SJSA1 (cell line): Measurements from ENCODE around the gene MLLT10. TPM values are rescaled to one million over a fixed set of nuclear protein-coding genes. Genes with fewer than 3 reads are reported as not detected.

Source experiments
- DNase-seq, 2 experiments: peaks; one replicate each; pipeline ENCODE4 v3.0.0-alpha.2; 2015 to 2020; ENCODE audit warnings: low spot score in 2 of 2, low read depth in 1 of 2
- H3K27ac ChIP-seq: fragments of 250-450 bp; sonication (Bioruptor Pico); 2 replicates; pipeline ENCODE4 v1.5.1; 2020; ENCODE audit warnings: mild to moderate bottlenecking, moderate library complexity
- H3K27me3 ChIP-seq: fragments of 250-450 bp; sonication (Bioruptor Pico); replicated peaks from 2 replicates; pipeline ENCODE4 v1.5.1; 2020; ENCODE audit warnings: mild to moderate bottlenecking, moderate library complexity
- H3K36me3 ChIP-seq: fragments of 250-450 bp; sonication (Bioruptor Pico); 2 replicates; pipeline ENCODE4 v1.5.1; 2020; ENCODE audit warnings: mild to moderate bottlenecking
- H3K4me1 ChIP-seq: fragments of 250-450 bp; sonication (Bioruptor Pico); replicated peaks from 2 replicates; pipeline ENCODE4 v1.6.1; 2021; ENCODE audit warnings: mild to moderate bottlenecking
- H3K4me3 ChIP-seq: fragments of 250-450 bp; sonication (Bioruptor Pico); 2 replicates; pipeline ENCODE4 v1.5.1; 2020; ENCODE audit warnings: mild to moderate bottlenecking
- H3K9me3 ChIP-seq: fragments of 250-450 bp; sonication (Bioruptor Pico); replicated peaks from 2 replicates; pipeline ENCODE4 v1.5.1; 2020; ENCODE audit warnings: mild to moderate bottlenecking
- total RNA-seq: library from RNA; depleted of rRNA; stranded (reverse); fragments of >200 nt; shearing (Covaris generic); gene quantifications from 2 replicates; pipeline ENCODE4 v1.2.3, GENCODE V29; 2014; rRNA removed

Gene MLLT10
- total RNA-seq, 1 experiment from 2014 or later: 21.7 TPM

DNA sequence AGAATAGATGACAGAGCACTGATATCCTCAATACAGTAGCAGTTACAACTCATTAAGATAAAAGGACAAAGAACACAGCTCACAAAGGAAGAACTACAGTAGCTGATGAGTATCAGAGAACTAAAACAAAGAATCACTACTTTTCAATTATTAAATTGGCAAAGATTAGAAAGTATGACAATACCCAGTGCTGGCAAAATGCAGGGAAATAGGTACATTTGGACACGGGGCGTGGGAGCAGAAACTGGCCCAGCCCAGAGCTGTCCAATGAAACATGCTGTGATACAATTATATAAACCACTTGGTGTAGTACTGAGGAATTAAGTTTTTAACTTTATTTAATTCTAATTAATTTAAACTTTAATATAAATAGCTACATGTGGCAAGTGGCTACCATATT lies 226.3 kb downstream of the MLLT10 start:
- Histone ChIP-seq H3K9me3 (no peaks in the 10 kb centered on the region), H3K4me1 (no peaks in the 10 kb centered on the region), H3K27ac (no peak overlapping the region), H3K27me3 (no peaks in the 10 kb centered on the region), H3K4me3 (no peak overlapping the region), H3K36me3 (no peaks in the 10 kb centered on the region)
- no peak for DNase-seq

DNA sequence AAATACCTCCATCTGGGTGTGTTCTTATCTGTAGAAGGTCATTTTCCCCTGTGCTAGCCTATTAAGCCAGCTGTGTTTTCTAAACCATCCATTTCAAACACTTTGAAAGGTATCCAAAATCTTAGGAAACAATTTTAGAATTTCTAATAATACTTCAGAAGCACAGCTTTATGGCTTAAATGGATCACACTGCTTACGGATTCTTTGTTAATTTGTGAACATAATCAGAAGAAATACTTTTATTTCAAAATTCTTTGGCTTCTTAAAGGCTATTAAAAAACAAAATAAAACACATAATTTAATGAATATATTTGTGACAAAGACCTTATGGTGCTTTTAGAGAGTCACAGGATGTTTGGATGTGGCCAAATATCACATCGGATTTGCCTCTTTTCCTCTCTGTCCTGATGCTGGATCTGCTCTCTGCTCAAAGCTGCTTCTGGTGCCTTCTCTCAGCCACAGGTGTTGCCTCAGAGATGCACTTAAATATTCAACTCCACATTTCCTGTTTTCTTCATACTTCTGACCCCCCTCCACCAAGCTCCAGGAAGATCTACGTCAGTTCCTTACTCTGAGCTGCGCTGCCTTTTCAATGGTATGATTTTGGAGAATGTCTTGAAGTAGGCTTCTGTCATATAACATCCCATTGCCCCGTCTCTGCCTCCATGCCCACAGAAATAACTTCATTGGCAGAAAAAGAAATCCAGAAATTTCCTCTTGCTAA lies 230.6 kb downstream of the MLLT10 start:
- no peak overlapping the region for H3K27ac ChIP-seq
- no peaks in the 10 kb centered on the region for H3K36me3 ChIP-seq
- H3K9me3 ChIP-seq: no peaks in the 10 kb centered on the region
- no peaks in the 10 kb centered on the region for H3K4me1 ChIP-seq
- H3K27me3 ChIP-seq: no peaks in the 10 kb centered on the region
- no peak overlapping the region for H3K4me3 ChIP-seq
- DNase-seq: no peak

- DNase-seq: no peak
- no peaks in the 10 kb centered on the region for H3K36me3 ChIP-seq
- no peak overlapping the region for H3K27ac ChIP-seq
- H3K4me3 ChIP-seq: no peak overlapping the region
- H3K9me3 ChIP-seq: no peaks in the 10 kb centered on the region
- H3K27me3 ChIP-seq: no peaks in the 10 kb centered on the region
- H3K4me1 ChIP-seq: no peaks in the 10 kb centered on the region
Measured at GRCh38 chr10:21769041-21769440, 235.0 kb downstream of the MLLT10 start.

DNA sequence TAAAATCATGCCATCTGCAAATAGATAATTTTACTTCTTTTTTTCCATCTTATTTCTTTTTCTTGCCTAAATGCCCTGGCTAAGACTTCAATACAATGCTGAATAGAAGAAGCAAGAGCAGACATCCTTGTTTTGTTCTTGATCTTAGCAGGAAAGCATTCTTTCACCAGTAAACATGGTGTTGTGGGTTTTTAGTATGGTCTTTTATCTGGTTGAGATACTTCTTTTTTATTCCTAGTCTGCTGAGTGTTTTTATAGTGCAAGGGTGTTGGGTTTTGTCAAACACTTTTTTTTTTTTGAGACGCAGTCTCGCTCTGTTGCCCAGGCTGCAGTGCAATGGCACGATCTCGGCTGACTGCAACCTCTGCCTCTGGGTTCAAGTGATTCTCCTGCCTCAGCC lies 237.2 kb downstream of the MLLT10 start:
- no peaks in the 10 kb centered on the region for H3K36me3 ChIP-seq
- H3K4me1 ChIP-seq: no peaks in the 10 kb centered on the region
- no peaks in the 10 kb centered on the region for H3K27me3 ChIP-seq
- no peaks in the 10 kb centered on the region for H3K9me3 ChIP-seq
- DNase-seq: no peak
- no peak overlapping the region for H3K27ac ChIP-seq
- H3K4me3 ChIP-seq: no peak overlapping the region

DNA sequence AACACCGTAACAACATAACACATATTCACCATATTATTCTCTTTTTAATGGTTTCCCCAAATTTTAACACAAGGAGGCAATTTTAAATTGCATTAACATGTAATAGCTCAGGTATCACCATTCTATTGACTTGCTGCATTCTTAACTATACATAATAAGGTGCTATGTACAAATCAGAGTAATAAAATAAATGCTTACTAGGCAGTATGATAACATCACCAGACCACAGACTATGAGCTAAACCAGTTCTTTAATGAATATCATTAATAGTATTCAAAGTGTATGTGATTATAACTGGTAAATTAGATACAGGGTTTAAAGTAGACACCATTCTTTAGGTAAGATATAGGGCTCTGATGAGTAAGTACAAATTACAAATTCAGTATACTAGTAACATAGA lies 242.9 kb downstream of the MLLT10 start:
- no peak overlapping the region for H3K4me3 ChIP-seq
- H3K36me3 ChIP-seq: no peaks in the 10 kb centered on the region
- H3K9me3 ChIP-seq: no peaks in the 10 kb centered on the region
- no peaks in the 10 kb centered on the region for H3K4me1 ChIP-seq
- DNase-seq: no peak
- H3K27ac ChIP-seq: no peak overlapping the region
- H3K27me3 ChIP-seq: no peaks in the 10 kb centered on the region

- no peaks in the 10 kb centered on the region for H3K36me3 ChIP-seq
- H3K4me1 ChIP-seq: no peaks in the 10 kb centered on the region
- H3K27me3 ChIP-seq: no peaks in the 10 kb centered on the region
- no peak for DNase-seq
- H3K9me3 ChIP-seq: no peaks in the 10 kb centered on the region
- no peak overlapping the region for H3K4me3 ChIP-seq
- H3K27ac ChIP-seq: no peak overlapping the region
Measured at GRCh38 chr10:21791276-21791675, 257.2 kb downstream of the MLLT10 start.

Other genes starting within 250 kb of the MLLT10 start
- gene SKIDA1, start 8.6 kb upstream of the MLLT10 start, total RNA-seq: 0.72 and 1.7 TPM in 2 replicates